ENCODE measurements around the gene HBA1. TPM values are rescaled to one million over a fixed set of nuclear protein-coding genes. Genes with fewer than 3 reads are reported as not detected.
"Not testable (repeated sequence)": the region's sequence is repeated elsewhere in the genome, so short reads cannot be mapped to it uniquely, and the experiment has no call there.

HBA1 gene
- total RNA-seq, 1 experiment from 2014 or later = not detected

DNA sequence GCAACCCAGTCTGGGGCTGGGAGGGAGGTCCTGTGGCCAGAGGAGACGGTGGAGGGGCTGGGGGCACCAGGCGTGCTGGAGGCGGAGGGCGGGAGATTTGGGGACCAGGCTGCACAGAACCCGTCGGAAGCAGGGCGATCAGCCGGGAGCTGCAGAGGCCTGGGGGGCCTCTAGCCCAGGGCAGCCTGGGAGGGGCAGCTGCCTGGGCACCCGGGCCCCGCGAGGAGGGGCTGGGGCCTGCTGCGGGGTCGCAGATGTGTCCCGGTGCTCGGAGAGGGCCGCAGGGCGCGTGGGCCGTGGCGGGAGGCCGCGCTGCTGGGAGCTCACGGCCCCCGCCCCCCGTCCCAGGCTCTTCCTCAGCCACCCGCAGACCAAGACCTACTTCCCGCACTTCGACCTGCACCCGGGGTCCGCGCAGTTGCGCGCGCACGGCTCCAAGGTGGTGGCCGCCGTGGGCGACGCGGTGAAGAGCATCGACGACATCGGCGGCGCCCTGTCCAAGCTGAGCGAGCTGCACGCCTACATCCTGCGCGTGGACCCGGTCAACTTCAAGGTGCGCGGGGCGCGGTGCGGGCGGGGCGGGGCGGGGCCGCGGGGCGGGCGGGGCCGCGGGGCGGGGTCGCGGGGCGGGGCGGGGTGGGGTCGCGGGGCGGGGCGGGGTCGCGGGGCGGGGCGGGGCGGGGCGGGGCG lies 12.2 kb upstream of the HBA1 start:
- not testable (repeated sequence) for H3K79me2 ChIP-seq (ENCODE audit: low read length); H3K4me1 ChIP-seq (ENCODE audit: low read length); H3K27ac ChIP-seq (ENCODE audit: low read length); H4K20me1 ChIP-seq (ENCODE audit: insufficient read depth, low read depth, low read length); H2AFZ ChIP-seq (ENCODE audit: low read length); H3K9ac ChIP-seq (ENCODE audit: low read length); DNase-seq; H3K36me3 ChIP-seq (ENCODE audit: insufficient read depth, low read length); H3K27me3 ChIP-seq (ENCODE audit: low read length); H3K4me2 ChIP-seq (ENCODE audit: low read depth, low read length, poor library complexity, severe bottlenecking); H3K9me2 ChIP-seq (replicated peaks; ENCODE audit: insufficient read depth, low read length); H3K9me3 ChIP-seq (ENCODE audit: low read length); H3K4me3 ChIP-seq (ENCODE audit: low read length)

- Histone ChIP-seq H3K4me2 (ENCODE audit: low read depth, low read length, poor library complexity, severe bottlenecking) (no peak overlapping the region), H3K27ac (ENCODE audit: low read length) (no peak overlapping the region), H3K4me1 (ENCODE audit: low read length) (no peaks in the 10 kb centered on the region), H2AFZ (ENCODE audit: low read length) (no peak overlapping the region), H3K4me3 (ENCODE audit: low read length) (no peak overlapping the region), H3K79me2 (ENCODE audit: low read length) (no peaks in the 10 kb centered on the region), H3K36me3 (ENCODE audit: insufficient read depth, low read length) (no peaks in the 10 kb centered on the region), H3K9me3 (ENCODE audit: low read length) (no peaks in the 10 kb centered on the region), H3K9ac (ENCODE audit: low read length) (no peak overlapping the region), H3K27me3 (ENCODE audit: low read length) (no peaks in the 10 kb centered on the region), H3K9me2 (replicated peaks; ENCODE audit: insufficient read depth, low read length) (no peaks in the 10 kb centered on the region), H4K20me1 (ENCODE audit: insufficient read depth, low read depth, low read length) (no peaks in the 10 kb centered on the region)
- no peak for DNase-seq
Measured at GRCh38 chr16:164827-165538, 11.5 kb upstream of the HBA1 start.

GRCh38 chr16:165539-166374 lies 10.7 kb upstream of the HBA1 start, which contains the start of gene HBM:
Gene HBM (plus strand): TSS chr16:165978. CDS start chr16:165998, 20 bp downstream.
- no peak within 1 kb of the TSS for H3K27ac ChIP-seq (ENCODE audit: low read length)
- no peaks in the 10 kb centered on the region for H3K9me2 ChIP-seq (replicated peaks; ENCODE audit: insufficient read depth, low read length)
- no peaks in the 10 kb centered on the region for H3K27me3 ChIP-seq (ENCODE audit: low read length)
- no peaks in the 10 kb centered on the region for H3K9me3 ChIP-seq (ENCODE audit: low read length)
- no peaks in the 10 kb centered on the region for H4K20me1 ChIP-seq (ENCODE audit: insufficient read depth, low read depth, low read length)
- H3K79me2 ChIP-seq (ENCODE audit: low read length) = no peaks in the 10 kb centered on the region
- H3K4me2 ChIP-seq (ENCODE audit: low read depth, low read length, poor library complexity, severe bottlenecking) = no peak within 1 kb of the TSS
- H3K4me1 ChIP-seq (ENCODE audit: low read length) = no peaks in the 10 kb centered on the region
- DNase-seq = no peak
- H3K4me3 ChIP-seq (ENCODE audit: low read length) = no peak within 1 kb of the TSS
- H2AFZ ChIP-seq (ENCODE audit: low read length) = no peak within 1 kb of the TSS
- no peak within 1 kb of the TSS for H3K9ac ChIP-seq (ENCODE audit: low read length)
- H3K36me3 ChIP-seq (ENCODE audit: insufficient read depth, low read length) = no peaks in the 10 kb centered on the region

GRCh38 chr16:166375-167121 lies 9.9 kb upstream of the HBA1 start:
- Histone ChIP-seq H3K27ac (ENCODE audit: low read length) (no peak overlapping the region), H3K36me3 (ENCODE audit: insufficient read depth, low read length) (no peaks in the 10 kb centered on the region), H3K4me1 (ENCODE audit: low read length) (no peaks in the 10 kb centered on the region), H3K9me2 (replicated peaks; ENCODE audit: insufficient read depth, low read length) (no peaks in the 10 kb centered on the region), H3K79me2 (ENCODE audit: low read length) (no peaks in the 10 kb centered on the region), H3K9me3 (ENCODE audit: low read length) (no peaks in the 10 kb centered on the region), H3K9ac (ENCODE audit: low read length) (no peak overlapping the region), H3K4me3 (ENCODE audit: low read length) (no peak overlapping the region), H2AFZ (ENCODE audit: low read length) (no peak overlapping the region), H3K4me2 (ENCODE audit: low read depth, low read length, poor library complexity, severe bottlenecking) (no peak overlapping the region), H4K20me1 (ENCODE audit: insufficient read depth, low read depth, low read length) (no peaks in the 10 kb centered on the region), H3K27me3 (ENCODE audit: low read length) (no peaks in the 10 kb centered on the region)
- no peak for DNase-seq

DNA sequence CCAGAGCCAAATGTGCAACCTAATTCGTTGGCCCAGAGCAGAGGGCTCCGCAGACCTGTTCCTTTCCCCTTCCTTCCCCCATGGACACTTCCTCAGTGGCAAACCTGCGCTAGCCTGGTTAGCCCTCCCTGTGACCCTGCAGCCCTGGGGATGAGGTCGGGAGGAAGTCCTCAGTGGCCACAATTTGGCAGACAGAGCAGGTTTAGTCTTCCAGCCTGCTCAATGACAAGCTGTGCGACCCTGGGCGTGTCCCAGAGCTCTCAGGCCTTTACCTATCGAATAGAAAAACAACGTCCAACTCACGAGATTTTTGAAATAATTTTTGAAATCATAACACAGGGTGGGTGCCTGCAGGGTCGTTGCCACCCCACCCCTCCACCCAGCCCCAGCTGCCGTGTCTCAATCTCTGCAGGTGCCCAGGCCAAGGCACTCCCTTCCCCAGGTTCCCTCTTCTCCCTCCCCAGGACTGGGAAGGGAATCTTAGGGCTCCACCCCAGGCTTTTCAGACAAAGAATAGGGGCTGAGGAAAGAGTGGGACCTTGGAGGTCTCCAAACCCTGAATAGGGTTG lies 9.3 kb upstream of the HBA1 start:
- DNase-seq = no peak
- Histone ChIP-seq H3K36me3 (ENCODE audit: insufficient read depth, low read length) (no peaks in the 10 kb centered on the region), H3K4me2 (ENCODE audit: low read depth, low read length, poor library complexity, severe bottlenecking) (no peak overlapping the region), H3K9ac (ENCODE audit: low read length) (no peak overlapping the region), H3K79me2 (ENCODE audit: low read length) (no peaks in the 10 kb centered on the region), H3K9me3 (ENCODE audit: low read length) (no peaks in the 10 kb centered on the region), H3K27me3 (ENCODE audit: low read length) (no peaks in the 10 kb centered on the region), H2AFZ (ENCODE audit: low read length) (no peak overlapping the region), H4K20me1 (ENCODE audit: insufficient read depth, low read depth, low read length) (no peaks in the 10 kb centered on the region), H3K4me3 (ENCODE audit: low read length) (no peak overlapping the region), H3K27ac (ENCODE audit: low read length) (no peak overlapping the region), H3K9me2 (replicated peaks; ENCODE audit: insufficient read depth, low read length) (no peaks in the 10 kb centered on the region), H3K4me1 (ENCODE audit: low read length) (no peaks in the 10 kb centered on the region)

DNA sequence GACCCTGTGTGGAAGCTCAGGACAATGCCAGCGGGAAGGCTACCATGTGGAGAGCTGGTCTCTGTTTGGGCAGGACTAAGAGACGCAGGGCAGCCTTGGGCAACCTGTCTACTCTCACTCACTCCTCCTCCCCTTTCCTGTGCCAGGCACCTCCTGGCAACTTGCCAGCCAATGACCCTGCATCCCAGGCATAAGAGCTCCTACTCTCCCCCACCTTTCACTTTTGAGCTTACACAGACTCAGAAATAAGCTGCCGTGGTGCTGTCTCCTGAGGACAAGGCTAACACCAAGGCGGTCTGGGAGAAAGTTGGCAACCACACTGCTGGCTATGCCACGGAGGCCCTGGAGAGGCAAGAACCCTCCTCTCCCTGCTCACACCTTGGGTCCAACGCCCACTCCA lies 8.1 kb upstream of the HBA1 start:
- H3K27me3 ChIP-seq (ENCODE audit: low read length) = no peaks in the 10 kb centered on the region
- no peaks in the 10 kb centered on the region for H3K9me2 ChIP-seq (replicated peaks; ENCODE audit: insufficient read depth, low read length)
- H3K27ac ChIP-seq (ENCODE audit: low read length) = no peak overlapping the region
- no peak overlapping the region for H2AFZ ChIP-seq (ENCODE audit: low read length)
- no peak overlapping the region for H3K4me3 ChIP-seq (ENCODE audit: low read length)
- H3K79me2 ChIP-seq (ENCODE audit: low read length) = no peaks in the 10 kb centered on the region
- no peaks in the 10 kb centered on the region for H3K36me3 ChIP-seq (ENCODE audit: insufficient read depth, low read length)
- no peak for DNase-seq
- no peak overlapping the region for H3K4me2 ChIP-seq (ENCODE audit: low read depth, low read length, poor library complexity, severe bottlenecking)
- H3K9ac ChIP-seq (ENCODE audit: low read length) = no peak overlapping the region
- H4K20me1 ChIP-seq (ENCODE audit: insufficient read depth, low read depth, low read length) = no peaks in the 10 kb centered on the region
- no peaks in the 10 kb centered on the region for H3K4me1 ChIP-seq (ENCODE audit: low read length)
- no peaks in the 10 kb centered on the region for H3K9me3 ChIP-seq (ENCODE audit: low read length)

DNA sequence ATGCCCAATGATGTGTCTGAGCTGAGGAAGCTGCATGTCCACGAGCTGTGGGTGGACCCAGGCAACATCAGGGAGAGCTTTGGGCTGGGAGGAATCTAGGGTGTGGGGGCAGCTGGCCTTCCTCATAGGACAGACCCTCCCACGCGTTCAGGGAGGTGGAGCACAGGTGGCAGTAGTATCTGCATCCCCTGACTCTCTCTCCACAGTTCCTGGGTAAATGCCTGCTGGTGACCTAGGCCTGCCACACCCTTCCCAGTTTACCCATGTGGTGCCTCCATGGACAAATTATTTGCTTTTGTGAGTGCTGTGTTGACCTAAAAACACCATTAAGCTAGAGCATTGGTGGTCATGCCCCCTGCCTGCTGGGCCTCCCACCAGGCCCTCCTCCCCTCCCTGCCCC lies 7.5 kb upstream of the HBA1 start:
- no peaks in the 10 kb centered on the region for H3K36me3 ChIP-seq (ENCODE audit: insufficient read depth, low read length)
- no peaks in the 10 kb centered on the region for H3K9me3 ChIP-seq (ENCODE audit: low read length)
- H3K9me2 ChIP-seq (replicated peaks; ENCODE audit: insufficient read depth, low read length) = no peaks in the 10 kb centered on the region
- no peak overlapping the region for H3K27ac ChIP-seq (ENCODE audit: low read length)
- H3K9ac ChIP-seq (ENCODE audit: low read length) = no peak overlapping the region
- no peaks in the 10 kb centered on the region for H3K4me1 ChIP-seq (ENCODE audit: low read length)
- H2AFZ ChIP-seq (ENCODE audit: low read length) = no peak overlapping the region
- no peak overlapping the region for H3K4me2 ChIP-seq (ENCODE audit: low read depth, low read length, poor library complexity, severe bottlenecking)
- no peak overlapping the region for H3K4me3 ChIP-seq (ENCODE audit: low read length)
- no peaks in the 10 kb centered on the region for H4K20me1 ChIP-seq (ENCODE audit: insufficient read depth, low read depth, low read length)
- H3K27me3 ChIP-seq (ENCODE audit: low read length) = no peaks in the 10 kb centered on the region
- DNase-seq = no peak
- no peaks in the 10 kb centered on the region for H3K79me2 ChIP-seq (ENCODE audit: low read length)
